Sigmoid colon (tissue), 7 donors: ENCODE measurements around the gene PDE4D. TPM values are rescaled to one million over a fixed set of nuclear protein-coding genes. Genes with fewer than 3 reads are reported as not detected.

Source experiments
- DNase-seq: peaks from one replicate; pipeline ENCODE4 v3.0.0-alpha.2; 2019
- H3K27ac ChIP-seq, 4 donors: fragments of 200-600 bp; sonication (generic); one replicate each; pipeline ENCODE4 v1.5.1; 2016 to 2019; ENCODE audit warnings: mild to moderate bottlenecking in 1 of 4
- H3K27me3 ChIP-seq, 3 donors: fragments of 200-600 bp; sonication (generic); one replicate each; pipeline ENCODE4 v1.5.1; 2019; ENCODE audit warnings: mild to moderate bottlenecking in 1 of 3
- H3K36me3 ChIP-seq, 4 donors: fragments of 200-600 bp; sonication (generic); one replicate each; pipeline ENCODE4 v1.5.1; 2016 to 2019
- H3K4me1 ChIP-seq, 4 donors: fragments of 200-600 bp; sonication (generic); one replicate each; pipeline ENCODE4 v1.5.1; 2017 to 2019
- H3K4me3 ChIP-seq, 4 donors: fragments of 200-600 bp; sonication (generic); one replicate each; pipeline ENCODE4 v1.5.1; 2017 to 2019; ENCODE audit warnings: mild to moderate bottlenecking in 2 of 4, moderate library complexity in 1 of 4
- H3K9me3 ChIP-seq, 4 donors: fragments of 200-600 bp in 3 of 4; sonication (generic) in 3 of 4; one replicate each; pipeline versions ENCODE4 v1.5.1 to v1.6.1; 2013 to 2019
- EP300 ChIP-seq, 4 donors: sonication (generic); formaldehyde crosslinking; IDR thresholded peaks; one replicate each; pipeline ENCODE4 v1.6.1; 2017; ENCODE audit warnings: antibody characterized with exemption in 4 of 4
- POLR2A ChIP-seq, 2 donors: fragments of 450-650 bp; IDR thresholded peaks; one replicate each; pipeline ENCODE4 v1.6.1; 2016; ENCODE audit warnings: antibody characterized with exemption in 2 of 2, mild to moderate bottlenecking in 2 of 2, moderate library complexity in 2 of 2
- POLR2AphosphoS5 ChIP-seq, 4 donors: sonication (generic); formaldehyde crosslinking; IDR thresholded peaks; one replicate each; pipeline ENCODE4 v1.6.1; 2017; ENCODE audit warnings: antibody characterized with exemption in 4 of 4
- WGBS, 2 donors: extraction: QIAGEN DNeasy Blood & Tissue Kit; methylation state at CpG; one replicate each; pipeline ENCODE4 v1.1.7; 2013; 5-methylcytosine and 5-hydroxymethylcytosine counted together
- intact Hi-C: fragments of 100-400 bp; cut with DNase I; formaldehyde crosslinking; loops from one replicate; pipeline ENCODE4 v1.15.1; 2023
- polyA plus RNA-seq, 3 donors: library from polyadenylated mRNA; stranded (reverse); fragments of 200-250 nt; gene quantifications; one replicate each; pipeline ENCODE4 v1.2.3, GENCODE V29; 2013
- total RNA-seq, 4 donors: library from RNA; depleted of rRNA; stranded (reverse); fragments of >200 nt; gene quantifications; one replicate each; pipeline ENCODE4 v1.1.0, GENCODE V29; 2016
- TF ChIP-seq, protein P1 (sequence below), 4 experiments: fragments of 450-650 bp in 3 of 4; fragments of 200-600 bp in 1 of 4; IDR thresholded peaks; one replicate each; pipeline ENCODE4 v1.5.1; 2016 to 2019; ENCODE audit warnings: antibody characterized with exemption in 4 of 4, mild to moderate bottlenecking in 3 of 4, moderate library complexity in 2 of 4
- donor health status: healthy with polysubstance abuse.
- donor health status: Bipolar disorder and iron deficiency.
- donor health status: healthy.

Gene PDE4D
- total and polyA plus RNA-seq, 7 donors = 6.0 to 289 (median 169) TPM

GRCh38 chr5:58993461-58993860 lies 900.1 kb downstream of the PDE4D start:
- Histone ChIP-seq H3K4me3 (no peak overlapping the region), H3K36me3 (peaks cover 0 to 36% (median 7%) of the 10 kb centered on the region in 4 donors), H3K9me3 (no peaks in the 10 kb centered on the region), H3K27ac (no peak overlapping the region), H3K27me3 (no peaks in the 10 kb centered on the region), H3K4me1 (peaks cover 0 to 16% (median 8%) of the 10 kb centered on the region in 4 donors)
- 86 to 89% methylated on average over 1 of the region's 1 CpG for WGBS, 2 donors
- no peak for DNase-seq
- TF ChIP-seq EP300 (IDR thresholded peaks at IDR 0.05) (no peak), POLR2AphosphoS5 (IDR thresholded peaks at IDR 0.05) (no peak), POLR2A (IDR thresholded peaks at IDR 0.05) (no peak)
- TF ChIP-seq, protein P1, sequence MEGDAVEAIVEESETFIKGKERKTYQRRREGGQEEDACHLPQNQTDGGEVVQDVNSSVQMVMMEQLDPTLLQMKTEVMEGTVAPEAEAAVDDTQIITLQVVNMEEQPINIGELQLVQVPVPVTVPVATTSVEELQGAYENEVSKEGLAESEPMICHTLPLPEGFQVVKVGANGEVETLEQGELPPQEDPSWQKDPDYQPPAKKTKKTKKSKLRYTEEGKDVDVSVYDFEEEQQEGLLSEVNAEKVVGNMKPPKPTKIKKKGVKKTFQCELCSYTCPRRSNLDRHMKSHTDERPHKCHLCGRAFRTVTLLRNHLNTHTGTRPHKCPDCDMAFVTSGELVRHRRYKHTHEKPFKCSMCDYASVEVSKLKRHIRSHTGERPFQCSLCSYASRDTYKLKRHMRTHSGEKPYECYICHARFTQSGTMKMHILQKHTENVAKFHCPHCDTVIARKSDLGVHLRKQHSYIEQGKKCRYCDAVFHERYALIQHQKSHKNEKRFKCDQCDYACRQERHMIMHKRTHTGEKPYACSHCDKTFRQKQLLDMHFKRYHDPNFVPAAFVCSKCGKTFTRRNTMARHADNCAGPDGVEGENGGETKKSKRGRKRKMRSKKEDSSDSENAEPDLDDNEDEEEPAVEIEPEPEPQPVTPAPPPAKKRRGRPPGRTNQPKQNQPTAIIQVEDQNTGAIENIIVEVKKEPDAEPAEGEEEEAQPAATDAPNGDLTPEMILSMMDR (IDR thresholded peaks at IDR 0.05) = no peak
- intact Hi-C loops = no loop called here

DNA sequence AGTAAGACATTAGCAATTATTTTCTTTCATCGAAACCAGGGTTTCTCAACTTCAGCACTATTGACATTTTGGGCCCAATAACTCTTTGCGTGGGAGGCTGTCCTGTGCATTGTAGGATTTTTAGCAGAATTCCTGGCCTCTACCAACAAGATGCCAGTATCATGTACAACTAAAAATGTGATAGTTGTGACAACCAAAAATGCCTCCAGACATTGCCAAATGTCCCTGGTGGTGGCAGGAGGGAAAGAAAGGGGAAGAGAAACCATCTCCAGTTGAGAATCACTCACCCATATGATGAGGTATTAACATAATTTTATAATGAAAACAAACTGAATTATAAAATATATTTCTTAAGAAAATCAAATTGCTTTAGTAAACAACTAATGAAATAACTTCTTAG lies 904.6 kb downstream of the PDE4D start:
- DNase-seq = no peak
- TF ChIP-seq EP300 (IDR thresholded peaks at IDR 0.05) = no peak
- no peak for TF ChIP-seq POLR2AphosphoS5 (IDR thresholded peaks at IDR 0.05)
- TF ChIP-seq POLR2A (IDR thresholded peaks at IDR 0.05) = no peak
- TF ChIP-seq, protein P1 (IDR thresholded peaks at IDR 0.05) = no peak
- Histone ChIP-seq H3K4me3 (no peak overlapping the region), H3K4me1 (peaks cover 0 to 13% (median 0%) of the 10 kb centered on the region in 4 donors), H3K27me3 (no peaks in the 10 kb centered on the region), H3K9me3 (no peaks in the 10 kb centered on the region), H3K36me3 (peaks cover 0 to 56% (median 10%) of the 10 kb centered on the region in 4 donors), H3K27ac (no peak overlapping the region)
- WGBS, 2 donors = 97 to 98% methylated on average over 2 of the region's 2 CpGs
- intact Hi-C loops = loop anchor here (5.0 kb wide), 1 partner anchor 97 kb away; no protein-coding TSS in a partner anchor

DNA sequence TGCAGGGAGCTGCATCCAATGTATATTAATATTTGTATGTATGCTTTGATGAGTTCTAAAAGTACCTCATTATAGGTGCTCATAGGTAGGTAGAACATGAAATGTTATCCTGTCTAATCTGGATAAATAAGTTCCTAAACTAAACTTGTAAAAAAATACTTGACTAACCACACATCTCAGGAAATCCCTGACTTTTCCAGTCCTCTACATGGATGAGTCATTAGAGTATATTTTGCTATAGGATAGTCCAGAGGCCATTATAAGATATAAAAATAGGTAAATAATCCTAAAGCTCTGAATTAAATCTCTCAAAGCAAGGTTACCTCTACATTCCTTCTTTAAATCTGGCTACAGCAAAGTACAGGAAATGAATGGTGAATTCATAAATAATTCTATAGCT lies 906.3 kb downstream of the PDE4D start:
- TF ChIP-seq, protein P1 (IDR thresholded peaks at IDR 0.05) = no peak
- TF ChIP-seq POLR2A (IDR thresholded peaks at IDR 0.05) (no peak), EP300 (IDR thresholded peaks at IDR 0.05) (no peak), POLR2AphosphoS5 (IDR thresholded peaks at IDR 0.05) (no peak)
- Histone ChIP-seq H3K4me3 (no peak overlapping the region), H3K27me3 (no peaks in the 10 kb centered on the region), H3K27ac (no peak overlapping the region), H3K36me3 (peaks cover 0 to 68% (median 13%) of the 10 kb centered on the region in 4 donors), H3K9me3 (no peaks in the 10 kb centered on the region), H3K4me1 (peaks cover 0 to 13% (median 0%) of the 10 kb centered on the region in 4 donors)
- intact Hi-C loops = loop anchor here (5.0 kb wide), 1 partner anchor 95 kb away; no protein-coding TSS in a partner anchor
- DNase-seq = no peak

DNA sequence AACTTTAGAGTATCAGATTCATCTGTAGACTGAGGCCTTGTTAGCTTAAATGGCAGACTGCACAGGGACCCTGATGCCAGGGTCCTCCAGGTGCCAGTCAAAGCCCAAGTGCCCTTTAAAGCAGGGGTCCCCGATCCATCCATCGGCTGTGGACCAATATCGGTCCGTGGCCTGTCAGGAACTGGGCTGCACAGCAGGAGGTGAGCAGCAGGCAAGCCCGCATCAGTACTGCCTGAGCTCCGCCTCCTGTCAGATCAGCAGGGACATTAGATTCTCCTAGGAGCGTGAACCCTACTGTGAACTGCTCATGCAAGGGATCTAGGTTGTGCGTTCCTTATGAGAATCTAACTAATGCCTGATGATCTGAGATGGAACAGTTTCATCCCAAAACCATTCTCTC lies 907.2 kb downstream of the PDE4D start:
- DNase-seq = no peak
- H3K36me3 ChIP-seq = peaks cover 0 to 66% (median 14%) of the 10 kb centered on the region in 4 donors
- H3K4me1 ChIP-seq = peaks cover 0 to 13% (median 0%) of the 10 kb centered on the region in 4 donors
- no peaks in the 10 kb centered on the region for H3K27me3 ChIP-seq
- H3K9me3 ChIP-seq = no peaks in the 10 kb centered on the region
- intact Hi-C loops = loop anchor here (5.0 kb wide), 1 partner anchor 94 kb away; no protein-coding TSS in a partner anchor
- TF ChIP-seq, protein P1 (IDR thresholded peaks at IDR 0.05) = no peak
- TF ChIP-seq POLR2A (IDR thresholded peaks at IDR 0.05) (no peak), EP300 (IDR thresholded peaks at IDR 0.05) (no peak), POLR2AphosphoS5 (IDR thresholded peaks at IDR 0.05) (no peak)
- no peak overlapping the region for H3K27ac ChIP-seq
- H3K4me3 ChIP-seq = no peak overlapping the region
- 74 to 83% methylated on average over 8 of the region's 8 CpGs for WGBS, 2 donors

GRCh38 chr5:58985759-58986158 lies 907.8 kb downstream of the PDE4D start:
- TF ChIP-seq, protein P1 (IDR thresholded peaks at IDR 0.05) = no peak
- TF ChIP-seq POLR2A (IDR thresholded peaks at IDR 0.05) (no peak), EP300 (IDR thresholded peaks at IDR 0.05) (no peak), POLR2AphosphoS5 (IDR thresholded peaks at IDR 0.05) (no peak)
- peaks cover 0 to 13% (median 0%) of the 10 kb centered on the region in 4 donors for H3K4me1 ChIP-seq
- no peaks in the 10 kb centered on the region for H3K9me3 ChIP-seq
- intact Hi-C loops = loop anchor here (5.0 kb wide), 1 partner anchor 93 kb away; no protein-coding TSS in a partner anchor
- no peak overlapping the region for H3K27ac ChIP-seq
- H3K36me3 ChIP-seq = peaks cover 0 to 61% (median 12%) of the 10 kb centered on the region in 4 donors
- H3K4me3 ChIP-seq = no peak overlapping the region
- WGBS, 2 donors = 85 to 91% methylated on average over 4 of the region's 4 CpGs
- DNase-seq = no peak
- H3K27me3 ChIP-seq = no peaks in the 10 kb centered on the region
